ENCODE results near the gene IER5.
A peak's percentile ranks its signal among the peaks of the same experiment; 100 is the strongest.

Gene IER5

DNA sequence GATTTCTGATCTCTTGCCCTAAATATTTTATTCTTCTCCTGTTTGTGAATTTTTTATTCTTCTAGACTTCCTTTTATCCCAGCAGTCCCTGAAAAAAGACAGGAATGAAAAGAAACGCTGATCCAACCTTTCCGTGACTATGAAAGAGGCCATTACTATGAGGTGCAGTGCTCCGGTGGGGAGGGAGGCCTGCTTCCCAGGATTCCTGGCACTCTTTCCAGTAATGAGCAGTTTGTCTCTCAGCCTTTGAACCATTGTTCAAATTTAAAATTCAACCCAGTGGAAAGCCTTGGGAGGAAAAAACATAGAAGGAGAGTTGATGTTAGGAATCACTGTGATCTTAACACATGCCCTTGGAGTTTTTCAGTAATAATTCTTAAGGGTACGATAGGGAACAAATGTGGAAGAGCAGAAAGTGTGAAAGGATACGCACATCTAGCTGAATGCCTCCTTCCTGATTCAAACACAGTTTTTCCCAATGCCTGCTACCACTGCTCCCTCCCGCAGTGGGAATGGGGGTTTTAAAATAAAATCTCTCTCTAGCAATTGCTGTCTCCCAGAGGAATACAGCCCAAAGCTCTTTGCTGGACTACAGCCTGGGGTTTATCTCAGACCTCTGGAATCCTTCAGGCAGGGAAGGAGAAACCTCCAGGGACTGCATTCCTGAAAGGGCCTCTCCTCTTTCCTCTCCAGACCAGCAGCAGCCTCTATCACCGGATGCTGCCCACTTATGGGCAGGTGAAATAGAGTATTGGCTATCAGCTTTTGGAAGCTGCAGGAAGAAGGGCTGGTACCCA, 6.1 kb downstream of the IER5 start:
- peak; percentile 89 for DNase-seq (ENCODE audit: low read depth, low spot score)
- in situ Hi-C loops (cut with HindIII; ENCODE audit: low sequenced_read_pairs) = loop anchor here (5.0 kb wide), 1 partner anchor 73 kb away; no protein-coding TSS in a partner anchor
- TF ChIP-seq CTCF (IDR thresholded peaks at IDR 0.05; ENCODE audit: low read depth, low read length) = no peak
- no peak overlapping the region for H3K4me3 ChIP-seq (ENCODE audit: low read depth, low read length)

DNA sequence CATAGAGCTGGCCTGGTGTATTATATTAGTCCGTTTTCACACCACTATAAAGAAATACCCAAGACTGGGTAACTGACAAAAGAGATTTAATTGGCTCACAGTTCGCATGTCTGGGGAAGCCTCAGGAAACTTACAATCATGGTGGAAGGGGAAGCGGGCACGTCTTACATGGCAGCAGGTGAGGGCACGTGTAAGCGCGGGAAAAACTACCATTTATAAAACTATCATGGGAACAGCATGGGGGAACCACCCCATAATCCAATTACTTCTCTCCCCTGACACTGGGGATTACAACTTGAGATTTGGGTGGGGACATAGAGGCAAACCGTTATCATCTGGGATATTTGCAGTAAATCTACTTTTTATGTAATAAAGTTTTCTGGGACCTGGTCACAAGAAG, 6.8 kb downstream of the IER5 start:
- in situ Hi-C loops (cut with HindIII; ENCODE audit: low sequenced_read_pairs) = no loop called here
- H3K4me3 ChIP-seq (ENCODE audit: low read depth, low read length) = no peak overlapping the region
- no peak for DNase-seq (ENCODE audit: low read depth, low spot score)
- TF ChIP-seq CTCF (IDR thresholded peaks at IDR 0.05; ENCODE audit: low read depth, low read length) = no peak

GRCh38 chr1:181095763-181096184, 7.3 kb downstream of the IER5 start:
- H3K4me3 ChIP-seq (ENCODE audit: low read depth, low read length) = no peak overlapping the region
- in situ Hi-C loops (cut with HindIII; ENCODE audit: low sequenced_read_pairs) = no loop called here
- TF ChIP-seq CTCF (IDR thresholded peaks at IDR 0.05; ENCODE audit: low read depth, low read length) = no peak
- no peak for DNase-seq (ENCODE audit: low read depth, low spot score)

DNA sequence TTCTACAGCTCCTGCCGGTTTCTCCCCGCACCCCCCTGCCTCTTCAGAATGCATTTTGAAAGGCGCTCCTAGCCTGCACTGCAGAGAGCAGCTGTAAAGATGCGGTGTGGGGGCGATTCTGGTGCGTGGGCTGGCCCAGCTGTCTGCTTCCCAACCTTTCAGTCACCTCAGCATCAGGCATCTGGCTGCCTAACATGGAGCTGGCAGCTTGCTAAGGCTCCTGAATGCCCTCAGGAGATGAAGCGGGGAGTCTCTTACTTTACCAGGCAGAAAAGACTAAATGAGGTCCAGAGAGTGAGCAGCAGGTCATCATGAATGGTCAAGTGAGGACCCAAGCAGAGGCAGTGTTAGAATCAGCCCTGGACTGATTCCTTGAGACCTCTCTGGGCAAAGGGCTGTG, 8.7 kb downstream of the IER5 start:
- TF ChIP-seq CTCF (IDR thresholded peaks at IDR 0.05; ENCODE audit: low read depth, low read length) = no peak
- H3K4me3 ChIP-seq (ENCODE audit: low read depth, low read length) = no peak overlapping the region
- no peak for DNase-seq (ENCODE audit: low read depth, low spot score)
- in situ Hi-C loops (cut with HindIII; ENCODE audit: low sequenced_read_pairs) = no loop called here

DNA sequence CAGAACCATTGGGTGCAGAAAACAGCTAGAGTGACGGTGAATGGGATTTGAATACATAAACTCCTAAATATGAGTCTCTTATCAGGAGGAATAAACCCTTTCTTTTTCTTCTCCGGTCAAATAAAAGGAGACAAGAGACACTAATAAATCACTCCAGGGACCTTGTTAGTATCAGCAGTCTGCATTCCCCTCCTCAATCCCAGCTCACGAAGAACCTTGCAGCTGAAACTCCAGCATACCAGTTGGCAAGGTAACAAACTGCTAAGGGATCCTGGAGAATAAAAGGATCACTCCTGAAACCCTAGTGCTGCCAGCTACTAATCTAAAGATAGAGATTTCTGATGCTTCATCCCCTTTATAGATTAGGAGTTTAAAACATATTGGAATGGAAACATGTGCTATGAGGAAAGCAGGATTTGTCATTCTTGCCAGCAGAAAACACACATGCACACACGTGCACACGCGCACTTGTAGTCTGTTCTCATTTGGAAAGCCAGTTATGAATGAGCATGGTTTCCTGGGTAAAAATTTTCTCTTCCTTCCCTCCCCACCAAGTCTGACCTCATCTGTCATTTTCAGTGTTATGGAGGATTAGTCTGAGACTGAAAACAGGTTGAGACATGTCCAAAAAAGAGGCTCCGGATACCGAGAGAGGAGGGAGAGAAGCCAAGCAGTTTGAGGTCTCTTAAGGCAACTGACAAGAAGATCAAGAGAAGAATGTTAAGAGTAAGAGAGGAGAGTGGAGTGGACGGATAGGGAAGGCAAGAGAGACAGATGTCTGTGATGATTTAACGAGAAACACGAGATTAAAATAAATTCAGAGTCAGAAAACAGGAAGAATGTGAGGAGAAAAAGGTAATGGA, 10.9 kb downstream of the IER5 start:
- in situ Hi-C loops (cut with HindIII; ENCODE audit: low sequenced_read_pairs) = no loop called here
- H3K4me3 ChIP-seq (ENCODE audit: low read depth, low read length) = no peak overlapping the region
- no peak for TF ChIP-seq CTCF (IDR thresholded peaks at IDR 0.05; ENCODE audit: low read depth, low read length)
- DNase-seq (ENCODE audit: low read depth, low spot score) = peak; percentile 37

- TF ChIP-seq CTCF (IDR thresholded peaks at IDR 0.05; ENCODE audit: low read depth, low read length) = no peak
- no peak overlapping the region for H3K4me3 ChIP-seq (ENCODE audit: low read depth, low read length)
- DNase-seq (ENCODE audit: low read depth, low spot score) = no peak
- in situ Hi-C loops (cut with HindIII; ENCODE audit: low sequenced_read_pairs) = no loop called here
Observed at GRCh38 chr1:181100015-181100905, 11.8 kb downstream of the IER5 start.

Measured in astrocyte of the spinal cord (primary cell).